HL-60 (cell line): ENCODE measurements around the gene ST3GAL4.

Source experiments
- CTCF ChIP-seq: IDR thresholded peaks from one replicate; pipeline ENCODE4 v1.5.1; 2011; ENCODE audit warnings: low read length, control low read depth, inconsistent platforms; ENCODE audit not compliant: insufficient read depth
- GABPA ChIP-seq: IDR thresholded peaks from 2 replicates; pipeline ENCODE4 v1.6.1; 2012; ENCODE audit warnings: low read depth
- POLR2AphosphoS5 ChIP-seq: IDR thresholded peaks from 2 replicates; pipeline ENCODE4 v1.6.1; 2012; ENCODE audit warnings: low read depth
- TF ChIP-seq, protein P1 (sequence below): IDR thresholded peaks from 2 replicates; pipeline ENCODE4 v1.6.1; 2012; ENCODE audit warnings: low read depth; ENCODE audit not compliant: insufficient replicate concordance

DNA sequence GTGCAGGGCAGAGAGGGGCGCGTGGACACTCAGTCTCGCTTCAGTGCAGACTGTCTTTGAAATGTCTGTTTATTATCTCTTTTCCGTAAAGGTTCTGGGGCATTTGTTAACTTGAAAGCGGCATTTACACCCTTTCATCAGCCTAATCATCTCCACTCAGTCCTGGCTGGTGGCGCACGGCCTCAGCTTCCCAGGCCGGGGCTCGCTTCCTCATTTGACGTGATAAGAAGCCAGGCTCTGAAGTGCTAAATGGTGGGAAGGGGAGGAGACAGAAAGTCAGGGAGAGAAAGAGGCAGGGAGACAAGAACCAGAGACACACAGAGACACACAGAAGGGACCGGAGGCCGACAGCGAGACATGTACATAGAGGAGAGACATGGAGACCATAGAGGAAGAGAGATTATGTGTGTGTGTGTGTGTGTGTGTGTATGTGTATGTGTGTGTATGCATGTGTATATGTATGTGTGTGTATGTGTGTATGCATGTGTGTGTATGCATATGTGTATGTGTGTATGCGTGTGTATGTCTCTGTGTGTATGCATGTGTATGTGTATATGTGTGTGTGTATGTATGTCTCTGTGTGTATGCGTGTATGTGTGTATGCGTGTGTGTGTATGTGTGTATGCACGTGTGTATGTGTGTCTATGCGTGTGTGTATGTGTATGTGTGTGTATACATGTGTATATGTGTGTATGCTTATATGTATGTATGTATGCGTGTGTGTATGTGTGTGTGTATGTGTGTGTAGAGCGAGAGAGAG is 101.5 kb downstream of the ST3GAL4 start:
- no peak for TF ChIP-seq CTCF
- TF ChIP-seq, protein P1, sequence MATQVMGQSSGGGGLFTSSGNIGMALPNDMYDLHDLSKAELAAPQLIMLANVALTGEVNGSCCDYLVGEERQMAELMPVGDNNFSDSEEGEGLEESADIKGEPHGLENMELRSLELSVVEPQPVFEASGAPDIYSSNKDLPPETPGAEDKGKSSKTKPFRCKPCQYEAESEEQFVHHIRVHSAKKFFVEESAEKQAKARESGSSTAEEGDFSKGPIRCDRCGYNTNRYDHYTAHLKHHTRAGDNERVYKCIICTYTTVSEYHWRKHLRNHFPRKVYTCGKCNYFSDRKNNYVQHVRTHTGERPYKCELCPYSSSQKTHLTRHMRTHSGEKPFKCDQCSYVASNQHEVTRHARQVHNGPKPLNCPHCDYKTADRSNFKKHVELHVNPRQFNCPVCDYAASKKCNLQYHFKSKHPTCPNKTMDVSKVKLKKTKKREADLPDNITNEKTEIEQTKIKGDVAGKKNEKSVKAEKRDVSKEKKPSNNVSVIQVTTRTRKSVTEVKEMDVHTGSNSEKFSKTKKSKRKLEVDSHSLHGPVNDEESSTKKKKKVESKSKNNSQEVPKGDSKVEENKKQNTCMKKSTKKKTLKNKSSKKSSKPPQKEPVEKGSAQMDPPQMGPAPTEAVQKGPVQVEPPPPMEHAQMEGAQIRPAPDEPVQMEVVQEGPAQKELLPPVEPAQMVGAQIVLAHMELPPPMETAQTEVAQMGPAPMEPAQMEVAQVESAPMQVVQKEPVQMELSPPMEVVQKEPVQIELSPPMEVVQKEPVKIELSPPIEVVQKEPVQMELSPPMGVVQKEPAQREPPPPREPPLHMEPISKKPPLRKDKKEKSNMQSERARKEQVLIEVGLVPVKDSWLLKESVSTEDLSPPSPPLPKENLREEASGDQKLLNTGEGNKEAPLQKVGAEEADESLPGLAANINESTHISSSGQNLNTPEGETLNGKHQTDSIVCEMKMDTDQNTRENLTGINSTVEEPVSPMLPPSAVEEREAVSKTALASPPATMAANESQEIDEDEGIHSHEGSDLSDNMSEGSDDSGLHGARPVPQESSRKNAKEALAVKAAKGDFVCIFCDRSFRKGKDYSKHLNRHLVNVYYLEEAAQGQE = no peak
- TF ChIP-seq POLR2AphosphoS5 = no peak; the same call in 1 of the 2 replicates
- no peak for TF ChIP-seq GABPA
